K562 (cell line): ENCODE results near the gene WDPCP. TPM values are rescaled to one million over a fixed set of nuclear protein-coding genes. Genes with fewer than 3 reads are reported as not detected.

Experiments used
- CAMTA2 ChIP-seq: fragments of 250-450 bp; sonication (Bioruptor Pico); conservative IDR thresholded peaks from 2 replicates; pipeline ENCODE4 v1.5.1; 2022
- CEBPG ChIP-seq, 3 experiments: fragments of 200-800 bp in 1 of 3; sonication (Bioruptor generic) in 1 of 3; sonication (generic) in 1 of 3; formaldehyde crosslinking in 1 of 3; IDR thresholded peaks in 2 of 3; conservative IDR thresholded peaks in 1 of 3; 2 replicates each; pipeline versions ENCODE4 v1.6.1 to v1.8.0; 2016 to 2022; ENCODE audit warnings: missing compliant biosample characterization in 2 of 3, missing genetic modification characterization in 2 of 3, mild to moderate bottlenecking in 1 of 3, missing genetic modification reagents in 1 of 3
- ELK1 ChIP-seq: sonication (generic); formaldehyde crosslinking; IDR thresholded peaks from 2 replicates; pipeline ENCODE4 v1.8.1; 2022; ENCODE audit warnings: missing genetic modification reagents
- GTF2E2 ChIP-seq: fragments of 200-800 bp; sonication (Bioruptor generic); IDR thresholded peaks from 2 replicates; pipeline ENCODE4 v1.6.1; 2016; ENCODE audit warnings: missing genetic modification characterization, missing compliant biosample characterization
- IRF2 ChIP-seq: sonication (generic); formaldehyde crosslinking; IDR thresholded peaks from 2 replicates; pipeline ENCODE4 v1.8.1; 2022; ENCODE audit warnings: mild to moderate bottlenecking, missing genetic modification reagents
- NFXL1 ChIP-seq: fragments of 450-650 bp; formaldehyde crosslinking; IDR thresholded peaks from 2 replicates; pipeline ENCODE4 v1.4.0; 2021; ENCODE audit warnings: mild to moderate bottlenecking
- NFYB ChIP-seq: IDR thresholded peaks from 2 replicates; pipeline ENCODE4 v1.6.1; 2011; ENCODE audit warnings: mild to moderate bottlenecking, moderate library complexity; ENCODE audit not compliant: insufficient read length; ENCODE audit errors: extremely low read depth
- POLR3G ChIP-seq: IDR thresholded peaks from 2 replicates; pipeline ENCODE4 v1.6.1; 2011; ENCODE audit not compliant: insufficient read length, insufficient replicate concordance; ENCODE audit errors: extremely low read depth
- RBM39 ChIP-seq: fragments of 200-400 bp; formaldehyde crosslinking; optimal IDR thresholded peaks from 2 replicates; pipeline ENCODE3; 2018; ENCODE audit warnings: low read depth, low read length
- SMAD2 ChIP-seq: fragments of 150-350 bp; IDR thresholded peaks from 2 replicates; pipeline ENCODE4 v1.6.1; 2014; ENCODE audit warnings: low read depth, mild to moderate bottlenecking, low read length
- TSC22D4 ChIP-seq: fragments of 450-650 bp; IDR thresholded peaks from 2 replicates; pipeline ENCODE4 v1.6.1; 2016; ENCODE audit warnings: missing genetic modification characterization, missing biosample characterization, control low read depth
- ZNF124 ChIP-seq: sonication (generic); formaldehyde crosslinking; IDR thresholded peaks from 2 replicates; pipeline ENCODE4 v1.8.1; 2022; ENCODE audit warnings: missing genetic modification reagents
- ZNF174 ChIP-seq: fragments of 250-450 bp; sonication (Bioruptor Pico); IDR thresholded peaks from 2 replicates; pipeline ENCODE4 v1.4.0; 2020; ENCODE audit warnings: mild to moderate bottlenecking
- ZNF609 ChIP-seq: sonication (generic); formaldehyde crosslinking; IDR thresholded peaks from 2 replicates; pipeline ENCODE4 v1.8.1; 2023; ENCODE audit warnings: missing genetic modification reagents, mild to moderate bottlenecking, borderline replicate concordance
- polyA plus RNA-seq, 8 experiments: library from polyadenylated mRNA; depleted of rRNA in 4 of 8; stranded (reverse) in 5 of 8; unstranded in 3 of 8; fragments of >200 nt; fragmentation: Nextera tagmentation in 2 of 8; fragmentation: Illumina TruSeq in 1 of 8; extraction: Ambion mirVana in 2 of 8; extraction: Trizol in 1 of 8; gene quantifications; 2 replicates each; pipeline versions ENCODE4 v1.2.1 to v1.2.3, GENCODE V29; 2011 to 2014; ENCODE audit warnings: inconsistent platforms in 1 of 8, missing spikeins in 1 of 8
- total RNA-seq, 7 experiments: library from RNA; depleted of rRNA in 6 of 7; stranded (reverse); fragments of >200 nt in 6 of 7; fragmentation: Illumina TruSeq in 2 of 7; extraction: Trizol in 2 of 7; gene quantifications; 2 replicates each; pipeline versions ENCODE4 v1.2.1 to v1.2.3, GENCODE V29; 2011 to 2021; ENCODE audit warnings: low replicate concordance in 1 of 7
- TF ChIP-seq, protein P1 (sequence below): fragments of 250-450 bp; sonication (Bioruptor Pico); IDR thresholded peaks from 2 replicates; pipeline ENCODE4 v1.4.0; 2020

WDPCP gene
- total and polyA plus RNA-seq, 9 of the 15 experiments (the other 6 are each of a cell fraction or from before 2014, with no cell fraction given) = 1.4 to 6.4 (median 5.5) TPM

DNA sequence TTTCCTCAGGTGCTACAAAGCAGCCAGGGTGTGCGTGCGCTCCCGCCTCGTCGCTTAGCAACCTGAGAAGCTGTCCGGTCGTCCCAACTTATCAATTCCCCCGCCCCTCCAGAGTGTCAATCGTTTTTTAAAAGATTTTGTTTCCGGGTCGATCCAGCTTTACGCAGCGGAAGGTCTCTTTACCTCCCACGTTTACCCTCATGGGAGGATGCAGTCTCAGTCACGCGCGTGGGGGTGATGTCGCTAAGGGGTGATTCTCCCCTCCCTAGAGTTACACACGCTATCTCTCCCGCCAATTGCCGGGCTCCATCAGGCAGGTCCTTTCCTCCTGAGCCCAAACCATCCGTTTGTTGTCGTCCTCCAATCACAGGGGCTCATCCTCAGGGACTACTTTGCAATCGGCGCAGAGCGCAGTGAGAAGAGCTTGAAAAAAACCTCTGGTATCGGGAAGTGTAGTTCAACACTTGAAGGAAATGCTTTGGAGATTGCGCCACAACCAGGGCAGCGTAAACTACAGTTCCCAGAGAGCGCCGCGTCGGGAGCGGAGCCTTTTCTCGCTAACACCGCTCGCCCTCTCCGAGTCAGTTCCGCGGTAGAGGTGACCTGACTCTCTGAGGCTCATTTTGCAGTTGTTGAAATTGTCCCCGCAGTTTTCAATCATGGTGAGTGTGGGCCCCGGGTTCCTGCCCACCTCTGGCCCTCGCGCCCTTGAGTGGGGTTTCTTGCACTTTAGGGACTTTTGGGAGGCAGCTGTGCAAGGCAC is at the start of gene WDPCP, which contains the start of gene MDH1 (continued):
- TF ChIP-seq, protein P1, sequence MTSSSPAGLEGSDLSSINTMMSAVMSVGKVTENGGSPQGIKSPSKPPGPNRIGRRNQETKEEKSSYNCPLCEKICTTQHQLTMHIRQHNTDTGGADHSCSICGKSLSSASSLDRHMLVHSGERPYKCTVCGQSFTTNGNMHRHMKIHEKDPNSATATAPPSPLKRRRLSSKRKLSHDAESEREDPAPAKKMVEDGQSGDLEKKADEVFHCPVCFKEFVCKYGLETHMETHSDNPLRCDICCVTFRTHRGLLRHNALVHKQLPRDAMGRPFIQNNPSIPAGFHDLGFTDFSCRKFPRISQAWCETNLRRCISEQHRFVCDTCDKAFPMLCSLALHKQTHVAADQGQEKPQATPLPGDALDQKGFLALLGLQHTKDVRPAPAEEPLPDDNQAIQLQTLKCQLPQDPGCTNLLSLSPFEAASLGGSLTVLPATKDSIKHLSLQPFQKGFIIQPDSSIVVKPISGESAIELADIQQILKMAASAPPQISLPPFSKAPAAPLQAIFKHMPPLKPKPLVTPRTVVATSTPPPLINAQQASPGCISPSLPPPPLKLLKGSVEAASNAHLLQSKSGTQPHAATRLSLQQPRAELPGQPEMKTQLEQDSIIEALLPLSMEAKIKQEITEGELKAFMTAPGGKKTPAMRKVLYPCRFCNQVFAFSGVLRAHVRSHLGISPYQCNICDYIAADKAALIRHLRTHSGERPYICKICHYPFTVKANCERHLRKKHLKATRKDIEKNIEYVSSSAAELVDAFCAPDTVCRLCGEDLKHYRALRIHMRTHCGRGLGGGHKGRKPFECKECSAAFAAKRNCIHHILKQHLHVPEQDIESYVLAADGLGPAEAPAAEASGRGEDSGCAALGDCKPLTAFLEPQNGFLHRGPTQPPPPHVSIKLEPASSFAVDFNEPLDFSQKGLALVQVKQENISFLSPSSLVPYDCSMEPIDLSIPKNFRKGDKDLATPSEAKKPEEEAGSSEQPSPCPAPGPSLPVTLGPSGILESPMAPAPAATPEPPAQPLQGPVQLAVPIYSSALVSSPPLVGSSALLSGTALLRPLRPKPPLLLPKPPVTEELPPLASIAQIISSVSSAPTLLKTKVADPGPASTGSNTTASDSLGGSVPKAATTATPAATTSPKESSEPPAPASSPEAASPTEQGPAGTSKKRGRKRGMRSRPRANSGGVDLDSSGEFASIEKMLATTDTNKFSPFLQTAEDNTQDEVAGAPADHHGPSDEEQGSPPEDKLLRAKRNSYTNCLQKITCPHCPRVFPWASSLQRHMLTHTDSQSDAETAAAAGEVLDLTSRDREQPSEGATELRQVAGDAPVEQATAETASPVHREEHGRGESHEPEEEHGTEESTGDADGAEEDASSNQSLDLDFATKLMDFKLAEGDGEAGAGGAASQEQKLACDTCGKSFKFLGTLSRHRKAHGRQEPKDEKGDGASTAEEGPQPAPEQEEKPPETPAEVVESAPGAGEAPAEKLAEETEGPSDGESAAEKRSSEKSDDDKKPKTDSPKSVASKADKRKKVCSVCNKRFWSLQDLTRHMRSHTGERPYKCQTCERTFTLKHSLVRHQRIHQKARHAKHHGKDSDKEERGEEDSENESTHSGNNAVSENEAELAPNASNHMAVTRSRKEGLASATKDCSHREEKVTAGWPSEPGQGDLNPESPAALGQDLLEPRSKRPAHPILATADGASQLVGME = peak; percentile 96
- TF ChIP-seq CAMTA2 (CRISPR knock-in tag) (no peak), ZNF124 (CRISPR knock-in tag) (no peak), ELK1 (CRISPR knock-in tag) (no peak), NFYB (peak; percentile 45), ZNF609 (CRISPR knock-in tag) (no peak), RBM39 (no peak), NFXL1 (CRISPR knock-in tag) (no peak), TSC22D4 (tag) (no peak), CEBPG (CRISPR knock-in tag; IDR thresholded peaks at IDR 0.05) (peak; percentile 93), CEBPG (tag; conservative IDR thresholded peaks at IDR 0.05 in 1 of 2, IDR thresholded peaks at IDR 0.05 in 1 of 2) (peak; percentile 95 to 96), IRF2 (CRISPR knock-in tag) (no peak), POLR3G (no peak), ZNF174 (CRISPR knock-in tag) (no peak), GTF2E2 (no peak; the same call in 1 of the 2 replicates), SMAD2 (no peak)
